ENCODE data around the gene ZKSCAN3.

The ZKSCAN3 gene

DNA sequence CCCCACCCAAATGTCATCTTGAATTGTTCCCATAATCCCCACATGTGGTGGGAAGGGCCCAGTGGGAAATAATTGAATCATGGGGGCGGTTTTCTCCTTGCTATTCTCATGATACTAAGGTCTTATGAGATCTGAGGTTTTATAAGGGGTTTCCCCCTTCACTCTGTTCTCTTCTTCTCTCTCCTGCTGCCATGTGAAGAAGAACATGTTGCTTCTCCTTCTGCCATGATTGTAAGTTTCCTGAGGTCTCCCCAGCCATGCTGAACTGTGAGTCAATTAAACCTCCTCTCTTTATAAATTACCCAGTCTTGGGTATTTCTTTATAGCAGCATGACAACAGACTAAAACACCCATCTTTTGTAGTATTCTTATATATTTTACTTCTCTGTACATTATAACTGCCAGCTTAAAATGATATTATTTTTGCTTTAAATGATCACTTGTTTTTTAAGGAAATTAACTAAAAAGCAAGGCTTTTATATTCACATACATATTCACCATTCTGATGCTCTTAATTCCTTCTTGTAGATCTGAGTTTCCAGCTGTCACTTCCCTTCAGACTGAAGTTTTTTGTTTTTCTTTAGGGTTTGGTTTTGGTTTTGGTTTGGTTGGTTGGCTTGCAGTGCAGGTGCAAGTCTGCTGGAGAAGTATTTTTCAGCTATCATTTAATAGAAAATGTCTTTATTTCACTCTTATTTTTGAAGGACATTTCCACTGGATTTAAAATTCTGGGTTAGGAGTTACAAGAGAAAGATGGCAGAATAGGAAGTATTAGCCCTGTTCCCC, 9.2 kb upstream of the ZKSCAN3 start:
- in situ Hi-C loops (cut with MboI; ENCODE audit: low sequenced_read_pairs): loop anchor here (25.0 kb wide), 1 partner anchor 453 kb away; a partner anchor contains a TSS

DNA sequence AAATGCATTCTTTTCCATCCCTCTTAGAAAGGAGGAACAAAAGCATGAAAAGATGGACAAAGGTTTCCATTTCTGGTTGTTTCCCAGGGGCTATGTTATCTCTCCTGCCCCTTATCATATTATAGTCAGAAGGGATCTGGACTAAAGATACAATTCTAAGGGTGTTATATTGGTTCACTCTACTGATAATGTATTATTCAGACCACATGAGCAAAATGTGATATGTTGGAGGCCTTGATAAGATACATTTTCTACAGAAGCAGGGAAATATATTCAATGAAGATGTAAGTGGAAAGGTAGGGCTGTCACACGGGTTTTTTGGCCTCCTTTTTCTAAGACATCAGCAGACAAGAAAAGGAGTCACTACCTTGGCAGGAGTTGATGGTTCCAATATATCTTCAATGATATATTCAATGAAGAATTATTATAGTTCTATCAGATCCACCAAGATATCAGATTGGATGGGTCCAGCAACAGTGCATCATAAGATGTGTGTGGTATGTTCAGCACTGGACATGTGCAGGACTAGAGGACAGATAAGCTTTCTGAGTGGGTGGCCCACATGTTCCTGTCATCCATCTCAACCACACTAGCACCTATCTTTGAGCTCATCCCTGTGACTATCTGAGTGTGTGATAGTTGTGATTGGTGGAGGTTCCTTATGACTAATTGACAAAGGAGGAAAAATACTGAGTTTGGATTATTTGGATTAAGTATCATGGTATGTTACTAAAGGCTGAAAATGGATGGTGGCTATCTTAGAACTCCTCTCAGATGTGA, 5.7 kb upstream of the ZKSCAN3 start:
- in situ Hi-C loops (cut with MboI; ENCODE audit: low sequenced_read_pairs): loop anchor here (25.0 kb wide), 1 partner anchor 457 kb away; a partner anchor contains a TSS

DNA sequence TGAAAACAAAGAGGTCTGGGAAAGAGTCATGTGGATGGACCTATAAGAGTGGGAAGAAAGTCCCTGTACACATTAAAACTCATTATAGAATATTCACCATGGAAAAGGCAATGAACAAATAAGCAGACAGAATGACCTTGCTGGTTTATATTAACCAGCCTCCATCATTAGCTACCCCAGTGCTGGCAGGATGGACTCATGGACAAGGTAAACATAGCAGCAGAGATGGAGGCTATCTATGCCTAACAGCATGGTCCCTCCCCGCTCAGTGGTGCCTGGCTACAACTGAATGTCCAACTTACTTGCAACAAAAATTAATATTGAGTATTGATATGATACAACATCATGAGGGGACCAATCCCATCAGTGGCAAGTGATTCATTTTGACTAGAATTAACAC, 4.5 kb upstream of the ZKSCAN3 start:
- in situ Hi-C loops (cut with MboI; ENCODE audit: low sequenced_read_pairs): loop anchor here (25.0 kb wide), 1 partner anchor 458 kb away; a partner anchor contains a TSS

DNA sequence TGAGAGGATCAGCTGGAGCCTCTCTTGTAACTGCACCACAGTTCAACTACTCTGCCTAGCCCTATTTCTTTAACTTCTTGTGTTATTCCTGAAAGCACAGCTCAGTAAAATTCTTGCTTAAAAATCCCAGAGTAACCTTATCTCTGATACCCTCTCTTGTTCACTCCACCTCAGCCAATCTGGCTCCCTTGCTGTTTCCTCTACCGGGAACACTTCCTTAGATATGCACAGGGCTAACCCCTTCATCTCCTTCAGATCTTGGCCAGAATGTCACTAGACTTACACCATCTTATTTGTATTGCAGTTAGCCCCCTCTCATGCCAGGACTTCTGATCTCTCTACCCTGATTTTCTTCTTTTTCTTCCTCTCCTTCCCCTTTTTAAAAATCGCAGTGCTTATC, 2.6 kb upstream of the ZKSCAN3 start:
- in situ Hi-C loops (cut with MboI; ENCODE audit: low sequenced_read_pairs): loop anchor here (25.0 kb wide), 1 partner anchor 460 kb away; a partner anchor contains a TSS

- in situ Hi-C loops (cut with MboI; ENCODE audit: low sequenced_read_pairs): loop anchor here (25.0 kb wide), 1 partner anchor 462 kb away; a partner anchor contains a TSS
These were observed 329 bp upstream of the ZKSCAN3 start for GRCh38 chr6:28349344-28349891.

GRCh38 chr6:28351087-28351486, 1.3 kb downstream of the ZKSCAN3 start:
- in situ Hi-C loops (cut with MboI; ENCODE audit: low sequenced_read_pairs): loop anchor here (25.0 kb wide), 2 partner anchors 214 to 1189 kb away; partner anchors contain the start of gene ZKSCAN8

DNA sequence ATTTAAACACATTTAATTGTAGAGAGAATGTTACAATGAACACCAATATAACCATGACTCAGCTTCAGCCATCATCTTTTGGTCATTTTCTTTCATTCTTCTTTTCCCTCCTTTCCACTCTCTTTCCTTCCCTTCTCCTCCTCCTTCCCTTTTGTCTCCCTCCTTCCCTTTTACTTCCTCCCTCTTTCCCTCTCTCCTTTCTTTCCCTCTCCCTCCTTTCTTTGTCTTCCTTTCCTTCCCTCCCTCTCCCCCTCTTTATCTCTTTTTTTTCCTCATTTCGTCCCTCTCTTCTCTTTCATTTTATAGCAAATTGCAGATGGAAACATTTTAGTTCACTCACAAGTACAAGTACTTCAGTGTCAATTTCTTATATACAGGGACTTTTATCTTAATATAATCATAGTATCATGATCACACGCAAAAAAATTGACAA, 1.8 kb downstream of the ZKSCAN3 start:
- in situ Hi-C loops (cut with MboI; ENCODE audit: low sequenced_read_pairs): loop anchor here (25.0 kb wide), 2 partner anchors 214 to 1189 kb away; partner anchors contain the start of gene ZKSCAN8

- in situ Hi-C loops (cut with MboI; ENCODE audit: low sequenced_read_pairs): loop anchor here (25.0 kb wide), 2 partner anchors 216 to 1191 kb away; partner anchors contain the start of gene ZKSCAN8
These were observed 3.6 kb downstream of the ZKSCAN3 start for GRCh38 chr6:28353356-28353755.

DNA sequence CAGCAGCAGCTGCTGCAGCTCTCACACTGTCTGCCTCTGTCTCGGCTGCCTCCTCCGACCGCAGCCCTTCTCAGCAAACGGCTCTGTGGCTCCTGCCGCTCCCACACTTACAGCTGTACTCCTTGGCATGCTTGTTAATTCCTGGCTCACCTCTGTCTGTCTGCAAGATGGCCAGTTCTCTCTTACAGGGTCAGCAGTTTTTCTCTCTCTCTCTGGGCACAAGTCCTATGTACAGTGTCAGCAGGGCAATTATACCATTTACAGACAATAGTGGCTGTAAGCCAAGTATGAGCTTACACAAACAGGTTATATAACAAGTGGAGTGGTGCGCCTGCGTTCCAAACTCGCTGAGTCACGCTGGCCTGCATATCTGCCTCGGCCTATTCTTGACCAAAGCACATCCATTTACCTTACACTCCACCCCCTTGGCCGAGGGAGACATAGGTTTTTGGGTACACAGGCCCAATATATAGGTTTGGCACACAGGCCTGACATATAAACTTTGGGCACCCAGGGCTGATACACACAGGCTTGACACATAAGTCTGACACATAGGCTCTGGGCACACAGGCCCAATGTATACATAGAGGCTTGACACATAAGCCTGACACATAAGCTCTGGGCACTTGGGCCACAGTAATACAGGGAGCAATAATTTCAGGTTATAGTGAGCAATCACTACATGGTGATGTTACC, 4.4 kb downstream of the ZKSCAN3 start:
- in situ Hi-C loops (cut with MboI; ENCODE audit: low sequenced_read_pairs): loop anchor here (25.0 kb wide), 2 partner anchors 217 to 1192 kb away; partner anchors contain the start of gene ZKSCAN8

- in situ Hi-C loops (cut with MboI; ENCODE audit: low sequenced_read_pairs): loop anchor here (25.0 kb wide), 2 partner anchors 218 to 1193 kb away; partner anchors contain the start of gene ZKSCAN8
These were observed 5.2 kb downstream of the ZKSCAN3 start for GRCh38 chr6:28354688-28355554.

- in situ Hi-C loops (cut with MboI; ENCODE audit: low sequenced_read_pairs): loop anchor here (25.0 kb wide), 2 partner anchors 219 to 1194 kb away; partner anchors contain the start of gene ZKSCAN8
These were observed 6.3 kb downstream of the ZKSCAN3 start for GRCh38 chr6:28355743-28356665.

- in situ Hi-C loops (cut with MboI; ENCODE audit: low sequenced_read_pairs): loop anchor here (25.0 kb wide), 2 partner anchors 219 to 1194 kb away; partner anchors contain the start of gene ZKSCAN8
These were observed 6.9 kb downstream of the ZKSCAN3 start for GRCh38 chr6:28356666-28357020.

GRCh38 chr6:28357036-28357435, 7.3 kb downstream of the ZKSCAN3 start:
- in situ Hi-C loops (cut with MboI; ENCODE audit: low sequenced_read_pairs): loop anchor here (25.0 kb wide), 2 partner anchors 220 to 1195 kb away; partner anchors contain the start of gene ZKSCAN8

DNA sequence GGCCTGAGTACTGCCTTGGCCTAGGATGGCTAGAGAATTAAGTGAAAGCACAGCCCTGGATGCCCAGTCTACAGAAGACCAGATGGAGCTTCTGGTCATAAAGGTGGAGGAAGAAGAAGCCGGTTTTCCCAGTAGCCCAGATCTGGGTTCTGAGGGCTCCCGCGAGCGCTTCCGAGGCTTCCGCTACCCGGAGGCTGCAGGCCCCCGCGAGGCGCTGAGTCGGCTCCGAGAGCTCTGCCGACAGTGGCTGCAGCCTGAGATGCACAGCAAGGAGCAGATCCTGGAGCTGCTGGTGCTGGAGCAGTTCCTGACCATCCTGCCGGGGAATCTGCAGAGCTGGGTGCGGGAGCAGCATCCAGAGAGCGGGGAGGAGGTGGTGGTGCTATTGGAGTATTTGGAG, 9.8 kb downstream of the ZKSCAN3 start:
- in situ Hi-C loops (cut with MboI; ENCODE audit: low sequenced_read_pairs): loop anchor here (25.0 kb wide), 2 partner anchors 222 to 1197 kb away; partner anchors contain the start of gene ZKSCAN8

DNA sequence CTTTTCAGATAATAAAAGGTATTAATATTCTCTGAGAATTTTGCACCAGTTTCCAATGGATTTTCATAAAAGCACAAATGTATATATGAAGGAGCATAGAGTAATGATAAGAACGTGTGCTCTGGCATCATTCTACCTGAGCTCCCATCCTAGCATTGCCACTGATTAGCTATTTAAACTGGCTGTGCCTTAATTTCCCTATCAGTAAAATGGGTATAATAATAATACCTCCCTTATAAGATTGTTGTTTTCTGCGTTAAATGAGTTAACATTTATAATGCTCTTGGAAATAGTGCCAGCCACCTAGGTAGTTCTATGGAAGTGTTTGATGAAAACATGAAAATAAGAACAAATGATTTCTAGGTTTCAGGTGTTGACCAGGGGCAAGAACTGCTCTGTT, 11.2 kb downstream of the ZKSCAN3 start:
- in situ Hi-C loops (cut with MboI; ENCODE audit: low sequenced_read_pairs): loop anchor here (25.0 kb wide), 2 partner anchors 224 to 1199 kb away; partner anchors contain the start of gene ZKSCAN8

GRCh38 chr6:28365590-28365989, 15.8 kb downstream of the ZKSCAN3 start:
- in situ Hi-C loops (cut with MboI; ENCODE audit: low sequenced_read_pairs): loop anchor here (25.0 kb wide), 2 partner anchors 228 to 1203 kb away; partner anchors contain the start of gene ZKSCAN8

DNA sequence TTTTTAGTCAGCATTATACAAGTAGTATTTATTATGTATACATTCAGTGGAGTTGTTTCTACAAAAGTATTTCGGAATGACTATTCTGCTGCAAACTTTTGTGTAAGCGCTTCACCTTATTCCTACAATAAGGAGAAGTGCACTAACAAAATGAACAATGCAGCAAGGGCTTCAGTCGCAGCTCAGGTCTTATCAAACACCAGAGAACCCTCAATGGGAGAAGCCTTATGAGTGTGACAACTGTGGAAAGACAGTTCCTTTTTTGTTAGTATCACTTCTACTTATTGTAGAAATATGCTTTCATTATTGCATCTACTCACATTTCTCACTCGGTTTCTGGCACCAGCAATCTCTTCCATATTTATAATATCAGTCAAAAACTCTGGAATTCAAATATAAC, 18.8 kb downstream of the ZKSCAN3 start:
- in situ Hi-C loops (cut with MboI; ENCODE audit: low sequenced_read_pairs): loop anchor here (25.0 kb wide), 2 partner anchors 231 to 1206 kb away; partner anchors contain the start of gene ZKSCAN8

DNA sequence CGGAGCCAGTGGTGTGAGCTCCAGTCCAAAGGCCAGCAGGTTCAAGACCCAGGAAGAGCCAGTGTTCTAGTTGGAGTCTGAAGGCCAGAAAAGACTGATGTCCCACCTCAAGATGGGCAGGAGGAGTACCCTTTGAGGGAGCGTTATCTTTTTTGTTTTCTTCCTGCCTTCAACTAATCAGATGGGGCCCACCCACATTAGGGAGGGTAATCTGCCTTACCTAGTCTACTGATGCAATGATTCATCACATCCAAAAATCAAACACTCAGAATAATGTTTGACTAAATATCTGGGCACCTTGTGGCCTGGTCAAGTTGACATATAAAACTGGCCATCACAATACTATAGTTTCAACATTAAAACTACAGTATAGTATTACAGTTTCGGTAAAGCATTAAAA, 19.7 kb downstream of the ZKSCAN3 start:
- in situ Hi-C loops (cut with MboI; ENCODE audit: low sequenced_read_pairs): loop anchor here (25.0 kb wide), 2 partner anchors 232 to 1207 kb away; partner anchors contain the start of gene ZKSCAN8

Data from HL-60/S4 (cell line).